Kidney capillary endothelial cell (primary cell): ENCODE data around the gene RET.

ENCODE experiments used
- DNase-seq: peaks from one replicate; pipeline ENCODE4 v3.0.0-alpha.2; 2018; ENCODE audit warnings: low spot score

Gene RET

GRCh38 chr10:43121444-43121843 lies 44.6 kb downstream of the RET start:
- no peak for DNase-seq

- no peak for DNase-seq
Measured at GRCh38 chr10:43122096-43122495, 45.2 kb downstream of the RET start.

GRCh38 chr10:43122826-43123225 lies 46.0 kb downstream of the RET start:
- DNase-seq: no peak

GRCh38 chr10:43123361-43124093 lies 46.7 kb downstream of the RET start:
- DNase-seq: no peak

- DNase-seq: no peak
Measured at GRCh38 chr10:43124094-43124521, 47.2 kb downstream of the RET start.

- no peak for DNase-seq
Measured at GRCh38 chr10:43124574-43125273, 47.9 kb downstream of the RET start.

GRCh38 chr10:43125274-43125845 lies 48.5 kb downstream of the RET start:
- DNase-seq: no peak

GRCh38 chr10:43125881-43126731 lies 49.2 kb downstream of the RET start:
- DNase-seq: no peak

- DNase-seq: no peak
Measured at GRCh38 chr10:43126759-43127424, 50.0 kb downstream of the RET start.

- no peak for DNase-seq
Measured at GRCh38 chr10:43127442-43127841, 50.6 kb downstream of the RET start.

GRCh38 chr10:43128331-43128730 lies 51.5 kb downstream of the RET start:
- no peak for DNase-seq

GRCh38 chr10:43128958-43129706 lies 52.3 kb downstream of the RET start:
- no peak for DNase-seq

GRCh38 chr10:43130770-43131171 lies 53.9 kb downstream of the RET start:
- no peak for DNase-seq

- DNase-seq: no peak
Measured at GRCh38 chr10:43131256-43131655, 54.4 kb downstream of the RET start.

GRCh38 chr10:43131906-43132305 lies 55.0 kb downstream of the RET start:
- DNase-seq: no peak

- DNase-seq: no peak
Measured at GRCh38 chr10:43132867-43133787, 56.3 kb downstream of the RET start.

GRCh38 chr10:43134126-43134905 lies 57.4 kb downstream of the RET start:
- DNase-seq: no peak

- DNase-seq: no peak
Measured at GRCh38 chr10:43135064-43135463, 58.2 kb downstream of the RET start.

GRCh38 chr10:43135656-43136055 lies 58.8 kb downstream of the RET start:
- DNase-seq: no peak
